Progenitor cell of endocrine pancreas (in vitro differentiated cells): ENCODE data around the gene ODAD2. TPM values are rescaled to one million over a fixed set of nuclear protein-coding genes. Genes with fewer than 3 reads are reported as not detected.

ENCODE experiments used
- DNase-seq: peaks from one replicate; pipeline ENCODE4 v3.0.0; 2021; ENCODE audit warnings: low spot score; ENCODE audit not compliant: unreplicated experiment
- H3K27ac Mint-ChIP-seq: 2 replicates; pipeline ENCODE4 v1.8.0; 2021; ENCODE audit warnings: mild to moderate bottlenecking, moderate library complexity, mixed read lengths
- H3K27me3 Mint-ChIP-seq: 2 replicates; pipeline ENCODE4 v1.8.0; 2021; ENCODE audit warnings: mixed read lengths
- H3K36me3 Mint-ChIP-seq: 2 replicates; pipeline ENCODE4 v1.8.0; 2022; ENCODE audit warnings: mixed read lengths; ENCODE audit not compliant: insufficient read depth
- H3K4me1 Mint-ChIP-seq: 2 replicates; pipeline ENCODE4 v1.8.0; 2021; ENCODE audit warnings: low read depth, mixed read lengths
- H3K4me3 Mint-ChIP-seq: 2 replicates; pipeline ENCODE4 v1.8.0; 2021; ENCODE audit warnings: low read depth, mild to moderate bottlenecking, moderate library complexity, mixed read lengths
- H3K9me3 Mint-ChIP-seq: 2 replicates; pipeline ENCODE4 v1.8.0; 2021; ENCODE audit warnings: low read depth, mixed read lengths
- CTCF ChIP-seq: fragments of 200-600 bp; sonication (generic); IDR thresholded peaks from one replicate; pipeline ENCODE4 v1.5.0; 2021; ENCODE audit warnings: antibody characterized with exemption, mild to moderate bottlenecking; ENCODE audit not compliant: unreplicated experiment
- total RNA-seq: library from RNA; stranded (reverse); gene quantifications from 2 replicates; pipeline ENCODE4 v1.2.1, GENCODE V29; 2021

The ODAD2 gene
- total RNA-seq, 1 donor from 2014 or later: 0.67 TPM

GRCh38 chr10:27899058-27899457 is 99.8 kb downstream of the ODAD2 start:
- no peak overlapping the region for H3K4me3 Mint-ChIP-seq
- no peak overlapping the region for H3K27ac Mint-ChIP-seq
- H3K27me3 Mint-ChIP-seq: no peaks in the 10 kb centered on the region
- peaks cover 9% of the 10 kb centered on the region for H3K36me3 Mint-ChIP-seq
- peaks cover 31% of the 10 kb centered on the region for H3K9me3 Mint-ChIP-seq
- peaks cover 4% of the 10 kb centered on the region for H3K4me1 Mint-ChIP-seq
- no peak for TF ChIP-seq CTCF
- DNase-seq: no peak

GRCh38 chr10:27893358-27893954 is 105.4 kb downstream of the ODAD2 start:
- Mint-ChIP-seq H3K36me3 (no peaks in the 10 kb centered on the region), H3K4me1 (peaks cover 3% of the 10 kb centered on the region), H3K4me3 (no peak overlapping the region), H3K9me3 (peaks cover 2% of the 10 kb centered on the region), H3K27me3 (no peaks in the 10 kb centered on the region), H3K27ac (no peak overlapping the region)
- no peak for TF ChIP-seq CTCF
- no peak for DNase-seq

DNA sequence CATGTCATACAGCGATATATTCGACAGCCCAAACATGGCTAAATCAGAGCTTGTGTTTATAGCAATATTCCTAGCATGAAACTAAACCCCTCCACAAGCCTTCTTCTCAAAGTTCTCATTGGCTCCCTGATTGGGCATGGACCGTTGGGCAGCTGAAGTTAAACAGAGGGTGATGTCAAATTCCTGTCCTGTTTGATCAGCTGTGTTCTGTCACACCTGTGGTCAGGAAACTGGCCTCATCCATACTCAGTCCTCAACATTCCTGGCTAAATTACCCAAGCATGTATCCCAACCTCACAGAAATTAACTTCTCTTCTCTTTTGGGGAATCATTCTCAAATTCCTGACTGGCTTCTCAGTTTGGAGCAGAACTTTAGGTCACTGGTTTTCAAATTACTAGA is 107.9 kb downstream of the ODAD2 start:
- no peaks in the 10 kb centered on the region for H3K27me3 Mint-ChIP-seq
- H3K4me1 Mint-ChIP-seq: peaks cover 3% of the 10 kb centered on the region
- TF ChIP-seq CTCF: no peak
- H3K36me3 Mint-ChIP-seq: no peaks in the 10 kb centered on the region
- H3K4me3 Mint-ChIP-seq: no peak overlapping the region
- DNase-seq: no peak
- no peak overlapping the region for H3K27ac Mint-ChIP-seq
- H3K9me3 Mint-ChIP-seq: no peaks in the 10 kb centered on the region

DNA sequence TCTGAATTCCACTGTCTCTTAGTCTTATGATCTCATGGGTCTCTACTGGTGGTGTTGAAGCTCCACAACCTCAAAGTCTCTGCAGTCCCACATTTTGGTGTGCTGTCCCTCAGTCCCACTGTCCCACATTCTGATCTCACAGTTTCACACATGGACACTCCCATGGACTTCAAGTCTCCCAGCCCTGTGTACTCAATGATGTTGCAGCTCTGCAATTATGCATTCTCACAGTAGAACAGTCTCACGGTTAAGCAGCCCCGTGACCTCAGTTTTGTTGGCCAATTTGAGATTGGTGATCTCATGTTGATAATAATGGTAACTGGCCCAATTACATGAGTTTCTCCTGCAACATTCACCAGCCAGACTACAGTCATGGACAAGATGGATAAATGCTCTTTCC is 109.4 kb downstream of the ODAD2 start:
- TF ChIP-seq CTCF: no peak
- H3K9me3 Mint-ChIP-seq: no peaks in the 10 kb centered on the region
- DNase-seq: no peak
- H3K27me3 Mint-ChIP-seq: no peaks in the 10 kb centered on the region
- H3K4me1 Mint-ChIP-seq: peaks cover 3% of the 10 kb centered on the region
- H3K36me3 Mint-ChIP-seq: no peaks in the 10 kb centered on the region
- no peak overlapping the region for H3K27ac Mint-ChIP-seq
- H3K4me3 Mint-ChIP-seq: no peak overlapping the region

GRCh38 chr10:27884185-27884641 is 114.7 kb downstream of the ODAD2 start:
- Mint-ChIP-seq H3K4me1 (no peaks in the 10 kb centered on the region), H3K9me3 (no peaks in the 10 kb centered on the region), H3K27ac (no peak overlapping the region), H3K36me3 (no peaks in the 10 kb centered on the region), H3K27me3 (no peaks in the 10 kb centered on the region), H3K4me3 (no peak overlapping the region)
- DNase-seq: no peak
- no peak for TF ChIP-seq CTCF
